GM19452 (cell line): ENCODE measurements around the gene ANGPT4.
"Not testable (repeated sequence)": the region's sequence is repeated elsewhere in the genome, so short reads cannot be mapped to it uniquely, and the experiment has no call there.

Experiments
- ATAC-seq: cut with Tn5 transposase; IDR thresholded peaks from one replicate; pipeline ENCODE4 v1.9.1; 2021; ENCODE audit not compliant: unreplicated experiment

ANGPT4 gene

DNA sequence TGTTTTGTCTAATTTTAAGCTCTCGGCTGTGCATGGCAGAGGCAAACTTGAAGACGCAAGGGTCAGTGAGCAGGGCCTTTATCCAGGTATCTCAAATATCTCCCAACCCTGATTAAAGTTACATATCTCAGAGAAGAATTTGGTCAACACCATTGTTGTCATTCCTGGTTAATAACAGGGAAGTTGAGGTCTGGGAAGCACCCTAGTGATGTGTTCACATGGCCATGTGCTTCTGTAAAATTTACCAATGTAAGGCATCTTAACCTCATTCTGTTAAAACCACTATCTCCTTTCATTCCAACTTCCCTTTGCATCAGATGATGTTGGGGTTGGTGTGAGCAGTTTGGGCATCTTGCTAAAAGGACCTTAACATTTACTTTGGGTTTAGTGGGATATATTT, 86.6 kb downstream of the ANGPT4 start:
- no peak for ATAC-seq

DNA sequence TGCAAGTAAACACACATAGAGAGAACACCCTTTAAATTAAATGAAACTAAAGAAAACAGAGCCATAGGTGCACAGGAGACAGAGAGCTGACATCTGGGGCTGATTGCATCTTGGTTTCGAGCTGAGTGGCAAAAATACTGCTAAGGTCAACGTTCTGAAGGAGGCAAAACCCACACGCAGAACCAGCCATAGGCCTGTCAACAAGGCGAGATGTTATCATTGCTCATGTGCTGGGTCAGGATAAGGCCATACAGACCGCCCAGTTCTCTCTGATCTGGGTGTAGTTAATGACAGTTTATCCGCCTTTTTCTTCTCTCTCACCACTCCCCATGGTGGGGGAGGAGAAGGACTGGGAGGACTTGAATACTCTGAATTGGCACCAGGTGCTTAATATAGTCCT, 87.1 kb downstream of the ANGPT4 start:
- no peak for ATAC-seq

DNA sequence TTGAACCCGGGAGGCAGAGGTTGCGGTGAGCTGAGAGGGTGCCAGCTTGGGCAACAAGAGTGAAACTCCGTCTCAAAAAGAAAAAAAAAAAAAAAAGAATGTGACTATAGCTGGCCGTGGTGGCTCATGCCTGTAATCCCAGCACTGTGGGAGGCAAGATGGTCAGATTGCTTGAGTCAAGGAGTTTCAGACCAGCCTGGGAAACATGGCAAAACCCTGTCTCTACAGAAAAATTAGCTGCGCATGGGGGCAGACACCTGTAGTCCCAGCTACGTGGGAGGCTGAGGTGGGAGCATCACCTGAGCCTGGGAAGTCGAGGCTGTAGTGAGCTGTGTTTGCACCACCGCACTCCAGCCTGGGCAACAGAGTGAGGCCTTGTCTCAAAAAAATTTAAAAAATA, 88.2 kb downstream of the ANGPT4 start:
- not testable (repeated sequence) for ATAC-seq

DNA sequence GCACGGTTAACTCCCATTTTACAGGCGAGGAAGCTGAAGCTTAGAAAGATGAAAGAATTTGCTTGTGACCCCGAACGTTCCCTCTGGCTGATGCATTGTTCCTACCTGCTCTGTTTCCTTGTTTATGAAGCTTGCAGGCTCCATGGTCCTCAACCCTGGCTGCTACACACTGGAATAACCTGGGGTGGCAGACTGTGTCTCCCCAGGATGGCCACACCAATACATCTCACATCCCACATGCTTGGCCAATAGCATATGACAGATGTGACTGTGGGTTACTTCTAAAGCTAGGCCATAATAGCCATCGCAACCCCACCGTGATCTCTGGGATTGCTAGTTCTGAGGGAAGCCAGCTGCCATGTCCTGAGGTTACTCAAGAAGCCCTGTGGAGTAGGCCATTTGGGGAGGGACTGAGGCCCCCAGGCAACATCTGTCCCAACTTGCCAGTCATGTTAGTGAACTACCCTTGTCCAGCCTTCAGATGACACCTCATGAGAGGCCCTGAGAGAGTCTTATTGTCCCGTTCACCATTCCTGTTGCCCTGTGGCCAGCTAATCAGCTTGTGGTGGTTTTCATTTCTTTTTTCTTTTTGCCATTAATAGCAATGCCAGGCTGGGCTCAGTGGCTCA, 89.3 kb downstream of the ANGPT4 start:
- ATAC-seq, result no peak

DNA sequence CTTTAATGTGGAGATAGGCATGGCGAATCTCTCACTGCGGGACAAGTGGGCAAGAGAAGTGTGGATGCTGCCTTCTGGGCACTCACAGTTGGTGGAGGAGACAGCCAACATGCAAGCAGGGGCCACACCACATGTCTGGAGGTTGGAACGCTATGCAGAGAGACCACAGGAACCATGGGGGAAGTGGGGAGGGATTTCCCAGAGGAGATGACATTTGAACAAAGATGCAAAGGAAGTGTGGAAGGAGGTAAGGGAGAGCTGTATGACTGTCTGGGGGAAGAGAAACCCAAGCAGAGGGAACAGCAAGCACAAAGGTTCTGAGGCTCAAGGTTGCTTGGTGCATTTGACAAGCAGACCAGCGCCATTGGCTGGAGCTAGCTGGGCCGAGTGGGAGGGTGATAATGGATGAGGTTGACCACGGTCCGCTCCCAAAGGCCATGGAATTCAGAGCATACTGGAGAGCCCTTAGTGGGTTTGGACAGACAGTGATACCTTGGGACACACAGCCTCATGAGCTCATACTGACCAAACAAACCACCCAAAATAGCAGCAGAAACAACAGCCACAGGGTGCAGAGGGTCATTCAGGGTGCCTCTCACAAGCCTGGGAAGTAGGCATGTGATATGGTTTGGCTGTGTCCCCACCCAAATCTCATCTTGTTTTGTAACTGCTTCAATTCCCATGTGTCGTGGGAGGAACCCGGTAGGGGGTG, 90.3 kb downstream of the ANGPT4 start:
- ATAC-seq, result no peak

DNA sequence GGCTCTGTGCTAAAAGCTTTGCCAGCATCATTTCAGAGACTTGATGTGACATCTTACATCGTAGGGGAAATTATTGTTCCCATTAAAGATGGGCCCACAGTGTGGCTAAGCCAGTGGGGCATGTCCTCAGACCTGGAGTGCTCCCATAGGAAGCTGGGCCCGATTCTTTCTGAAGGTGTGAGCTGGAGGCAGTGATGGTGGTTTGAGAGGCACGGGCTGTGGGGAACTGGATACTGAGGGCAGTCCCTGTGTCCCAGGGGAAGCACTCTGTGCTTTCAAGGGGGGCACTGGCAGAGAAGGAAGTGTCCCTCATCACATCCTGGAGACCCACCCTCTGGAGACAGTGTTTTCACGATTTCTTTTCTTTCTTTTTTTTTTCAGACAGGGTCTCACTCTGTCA, 91.2 kb downstream of the ANGPT4 start:
- ATAC-seq, result no peak

DNA sequence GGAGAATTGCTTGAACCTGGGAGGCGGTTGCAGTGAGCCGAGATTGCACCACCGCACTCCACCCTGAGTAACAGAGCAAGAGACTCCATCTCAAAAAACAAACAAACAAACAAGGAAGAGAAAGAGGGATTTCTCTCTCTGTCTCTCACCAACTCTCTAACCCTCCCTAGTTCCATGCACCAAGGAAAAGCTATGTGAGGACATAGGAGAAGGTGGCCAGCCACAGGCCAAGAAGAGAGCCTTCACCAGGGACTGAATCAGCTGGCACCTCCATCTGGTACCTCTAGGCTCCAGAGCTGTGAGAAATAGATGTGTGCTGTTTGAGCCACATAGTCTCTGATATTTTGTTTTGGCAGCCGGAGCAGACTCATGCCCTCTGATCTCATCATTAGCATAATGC, 91.6 kb downstream of the ANGPT4 start:
- ATAC-seq, result no peak

DNA sequence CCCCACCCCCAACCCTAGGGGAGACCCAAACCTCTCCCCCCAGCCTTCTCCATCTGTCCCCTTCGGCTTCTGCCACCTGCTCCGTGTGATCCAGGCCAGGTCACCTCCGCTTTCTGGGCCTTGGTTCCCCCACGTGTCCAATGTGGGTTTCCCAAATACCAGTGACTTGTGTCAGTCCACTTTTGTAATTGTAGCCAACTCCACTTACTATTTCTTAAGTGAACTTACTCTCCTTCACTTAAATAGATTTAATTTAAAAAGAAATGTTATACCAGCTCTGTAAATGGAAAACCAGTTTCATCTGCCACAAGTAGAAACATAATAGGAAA, 92.6 kb downstream of the ANGPT4 start:
- ATAC-seq, result no peak

DNA sequence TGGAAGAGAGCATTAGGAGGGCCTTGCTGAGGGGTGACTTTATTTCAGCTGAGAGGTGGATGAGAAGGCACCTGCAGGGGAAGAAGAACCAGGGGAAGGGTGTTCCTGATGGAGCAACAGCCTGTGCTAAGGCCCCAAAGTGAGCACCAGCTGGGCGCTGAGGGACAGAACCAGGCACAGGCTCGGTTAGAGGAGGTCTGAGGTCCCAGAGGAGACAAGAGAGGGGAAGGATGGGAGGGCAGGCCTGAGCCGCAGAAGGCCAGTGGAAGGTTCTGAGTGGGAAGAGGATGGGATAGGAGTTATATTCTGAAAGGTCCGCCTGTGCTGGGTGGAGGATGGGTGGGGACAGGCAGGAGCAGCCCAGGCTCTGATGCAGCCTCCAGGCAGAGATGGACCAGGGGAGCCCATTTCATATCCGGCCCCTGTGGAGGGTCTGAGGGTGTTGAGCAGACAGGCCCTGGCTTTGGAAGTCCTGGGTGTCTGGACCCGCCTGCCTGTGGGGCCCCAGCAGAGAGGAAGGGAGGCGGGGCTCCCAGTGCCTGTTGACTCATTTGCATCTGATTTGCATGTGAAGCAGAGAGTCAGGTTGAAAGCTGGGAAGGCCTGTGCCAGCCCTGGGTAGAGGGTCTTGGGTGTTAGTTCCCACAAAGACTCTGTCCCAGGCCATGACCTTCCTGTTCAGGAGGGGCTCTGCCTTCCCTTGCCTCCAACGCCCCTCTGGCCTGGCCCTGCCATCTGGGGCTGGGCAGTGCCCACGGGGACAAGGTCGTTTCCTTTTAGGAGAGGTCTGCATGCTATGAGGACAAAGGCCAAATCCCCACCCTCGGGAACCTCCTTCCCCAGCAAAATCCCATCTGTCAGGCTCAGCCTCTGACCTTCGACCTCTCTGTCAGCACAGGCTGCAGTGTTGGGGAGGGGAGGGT, 93.2 kb downstream of the ANGPT4 start:
- ATAC-seq, result no peak

DNA sequence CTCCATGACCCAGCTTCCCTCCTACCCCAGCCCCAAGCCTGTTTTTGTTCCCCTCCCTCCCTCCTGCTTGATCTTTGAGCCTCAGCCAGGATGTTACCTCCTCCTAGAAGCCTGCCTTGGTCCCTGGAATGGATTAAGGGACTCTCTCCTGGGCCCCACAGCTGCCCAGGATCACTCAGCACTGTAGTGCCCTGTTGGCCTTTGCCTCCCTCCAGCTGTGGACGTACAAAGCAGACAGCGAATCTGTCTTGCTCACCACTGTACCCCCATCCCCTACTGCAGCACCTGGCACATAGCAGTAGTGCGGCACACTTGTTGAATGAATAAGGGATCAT, 94.4 kb downstream of the ANGPT4 start:
- ATAC-seq, result no peak

DNA sequence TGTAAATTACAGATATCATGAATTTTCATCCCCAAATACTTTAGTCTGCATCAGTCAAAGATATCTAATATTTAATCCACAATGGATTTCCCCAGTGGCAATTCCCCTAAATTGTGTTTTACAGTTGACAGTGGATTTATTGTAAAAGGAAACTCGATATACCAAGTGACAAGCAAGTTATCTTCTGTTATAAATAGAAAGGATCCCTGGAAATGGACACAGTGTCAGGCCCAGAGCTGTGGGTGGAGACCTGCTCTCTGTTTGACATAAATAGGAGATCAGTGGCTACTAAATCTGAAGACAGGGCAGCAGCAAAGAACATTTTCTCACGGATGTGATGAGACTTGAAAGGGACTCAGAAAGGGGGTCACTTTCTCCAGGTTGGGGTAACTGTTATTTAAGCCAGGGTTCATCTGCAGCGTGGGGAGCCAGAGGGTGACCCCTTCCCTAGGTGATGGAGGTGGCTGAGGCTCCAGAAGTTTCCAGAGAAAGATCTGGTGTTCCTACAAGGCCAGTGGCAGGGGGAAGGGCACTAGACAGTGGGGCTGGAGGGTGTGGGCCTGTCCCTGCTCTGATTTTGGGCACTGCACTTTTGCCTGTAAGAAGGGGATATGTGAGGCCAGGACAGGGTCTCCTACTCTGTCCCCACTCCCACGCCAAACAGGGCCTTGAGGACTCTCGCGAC, 94.9 kb downstream of the ANGPT4 start:
- ATAC-seq, result no peak

DNA sequence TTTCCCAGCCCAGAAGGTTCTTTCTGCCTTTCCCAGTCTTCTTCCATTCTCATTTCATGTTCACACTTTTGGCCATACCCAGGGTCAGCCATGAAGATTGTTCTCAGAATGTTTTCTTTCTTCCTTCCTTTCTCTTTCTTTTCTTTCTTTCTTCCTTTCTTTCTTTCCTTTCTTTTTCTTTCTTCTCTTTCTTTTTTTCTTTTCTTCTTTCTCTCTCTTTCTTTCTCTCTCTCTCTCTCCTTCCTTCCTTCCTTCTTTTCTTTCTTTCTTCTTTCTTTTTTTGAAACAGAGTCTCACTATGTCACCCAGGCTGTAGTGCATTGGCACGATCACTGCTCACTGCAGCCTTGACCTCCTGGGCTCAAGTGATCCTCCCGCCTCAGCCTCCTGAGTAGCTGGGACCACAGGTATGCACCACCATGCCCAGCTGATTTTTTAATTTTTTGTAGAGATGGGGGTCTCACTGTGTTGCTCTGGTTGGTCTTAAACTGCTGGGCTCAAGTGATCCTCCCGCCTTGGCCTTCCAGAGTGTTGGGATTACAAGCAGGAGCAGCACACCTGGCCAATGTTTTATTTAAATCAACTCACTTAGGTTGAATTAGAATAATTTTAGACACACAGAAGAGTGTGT, 95.7 kb downstream of the ANGPT4 start:
- no peak for ATAC-seq
